Measurements from ENCODE around the gene B4GALNT4.

Gene B4GALNT4

GRCh38 chr11:391117-392017 lies 22.1 kb downstream of the B4GALNT4 start:
- H3K4me3 Mint-ChIP-seq: no peak overlapping the region
- H3K27me3 Mint-ChIP-seq: no peaks in the 10 kb centered on the region
- no peak for ATAC-seq (replicated peaks)
- H3K27ac Mint-ChIP-seq: no peak overlapping the region
- DNase-seq: no peak
- H3K4me1 Mint-ChIP-seq (ENCODE audit: low read depth in 2 of 2): peaks cover 21 to 22% of the 10 kb centered on the region in 2 donors
- peaks cover 0 to 2% of the 10 kb centered on the region in 2 donors for H3K9me3 Mint-ChIP-seq
- H3K36me3 Mint-ChIP-seq (ENCODE audit: insufficient read depth): peaks cover 4% of the 10 kb centered on the region

GRCh38 chr11:392102-392777 lies 22.9 kb downstream of the B4GALNT4 start:
- peaks cover 16 to 19% of the 10 kb centered on the region in 2 donors for H3K4me1 Mint-ChIP-seq (ENCODE audit: low read depth in 2 of 2)
- no peak overlapping the region for H3K4me3 Mint-ChIP-seq
- no peaks in the 10 kb centered on the region for H3K9me3 Mint-ChIP-seq
- H3K36me3 Mint-ChIP-seq (ENCODE audit: insufficient read depth): peaks cover 4% of the 10 kb centered on the region
- DNase-seq (no peak), ATAC-seq (replicated peaks) (no peak)
- H3K27me3 Mint-ChIP-seq: no peaks in the 10 kb centered on the region
- no peak overlapping the region for H3K27ac Mint-ChIP-seq

- DNase-seq: no peak
- H3K4me1 Mint-ChIP-seq (ENCODE audit: low read depth in 2 of 2): peaks cover 4 to 10% of the 10 kb centered on the region in 2 donors
- H3K27ac Mint-ChIP-seq: no peak overlapping the region
- H3K27me3 Mint-ChIP-seq: no peaks in the 10 kb centered on the region
- no peak for ATAC-seq (replicated peaks)
- H3K4me3 Mint-ChIP-seq: no peak overlapping the region
- H3K36me3 Mint-ChIP-seq (ENCODE audit: insufficient read depth): peaks cover under 1% of the 10 kb centered on the region
- H3K9me3 Mint-ChIP-seq: no peaks in the 10 kb centered on the region
These were observed 24.1 kb downstream of the B4GALNT4 start for GRCh38 chr11:393219-394033.

GRCh38 chr11:394034-394857 lies 24.9 kb downstream of the B4GALNT4 start, which contains the start of gene PKP3:
Gene PKP3, plus strand, starts transcription at chr11:394209. Its CDS starts 84 bp downstream, at chr11:394293.
- ATAC-seq (replicated peaks): no peak
- H3K4me1 Mint-ChIP-seq (ENCODE audit: low read depth in 2 of 2): peaks cover 3 to 10% of the 10 kb centered on the region in 2 donors
- H3K27ac Mint-ChIP-seq: peak within 1 kb of the TSS in 1 of 2 donors; percentile 38
- no peaks in the 10 kb centered on the region for H3K27me3 Mint-ChIP-seq
- H3K4me3 Mint-ChIP-seq: no peak within 1 kb of the TSS
- H3K36me3 Mint-ChIP-seq (ENCODE audit: insufficient read depth): no peaks in the 10 kb centered on the region
- no peak for DNase-seq
- H3K9me3 Mint-ChIP-seq: no peaks in the 10 kb centered on the region

- DNase-seq (no peak), ATAC-seq (replicated peaks) (no peak)
- Mint-ChIP-seq H3K27me3 (no peaks in the 10 kb centered on the region), H3K36me3 (ENCODE audit: insufficient read depth) (no peaks in the 10 kb centered on the region), H3K9me3 (no peaks in the 10 kb centered on the region), H3K27ac (peak overlapping the region in 1 of 2 donors; percentile 38), H3K4me1 (ENCODE audit: low read depth in 2 of 2) (peaks cover 7 to 13% of the 10 kb centered on the region in 2 donors), H3K4me3 (no peak overlapping the region)
These were observed 25.8 kb downstream of the B4GALNT4 start for GRCh38 chr11:394858-395655.

GRCh38 chr11:395866-396265 lies 26.6 kb downstream of the B4GALNT4 start:
- H3K36me3 Mint-ChIP-seq (ENCODE audit: insufficient read depth): no peaks in the 10 kb centered on the region
- H3K4me3 Mint-ChIP-seq: peak overlapping the region in 1 of 2 donors; percentile 66

GRCh38 chr11:396511-396947 lies 27.2 kb downstream of the B4GALNT4 start:
- H3K9me3 Mint-ChIP-seq: no peaks in the 10 kb centered on the region
- DNase-seq (no peak), ATAC-seq (replicated peaks) (peak; percentile 59)
- peak overlapping the region; percentile 54 to 66 for H3K4me3 Mint-ChIP-seq
- peak overlapping the region in 1 of 2 donors; percentile 62 for H3K27ac Mint-ChIP-seq
- no peaks in the 10 kb centered on the region for H3K36me3 Mint-ChIP-seq (ENCODE audit: insufficient read depth)
- H3K4me1 Mint-ChIP-seq (ENCODE audit: low read depth in 2 of 2): peaks cover 7 to 13% of the 10 kb centered on the region in 2 donors
- H3K27me3 Mint-ChIP-seq: no peaks in the 10 kb centered on the region

More at GRCh38 chr11:395866-396265, 26.6 kb downstream of the B4GALNT4 start:
- Mint-ChIP-seq H3K27me3 (no peaks in the 10 kb centered on the region), H3K27ac (peak overlapping the region in 1 of 2 donors; percentile 62), H3K4me1 (ENCODE audit: low read depth in 2 of 2) (peaks cover 7 to 13% of the 10 kb centered on the region in 2 donors), H3K9me3 (no peaks in the 10 kb centered on the region)
- no peak for DNase-seq
- no peak for ATAC-seq (replicated peaks)

- peak; percentile 88 for ATAC-seq (replicated peaks)
- no peaks in the 10 kb centered on the region for H3K27me3 Mint-ChIP-seq
- peak overlapping the region; percentile 27 to 66 for H3K4me3 Mint-ChIP-seq
- H3K9me3 Mint-ChIP-seq: no peaks in the 10 kb centered on the region
- H3K27ac Mint-ChIP-seq: no peak overlapping the region
- peaks cover 7 to 13% of the 10 kb centered on the region in 2 donors for H3K4me1 Mint-ChIP-seq (ENCODE audit: low read depth in 2 of 2)
- DNase-seq: peak; percentile 41 to 46 (median 45)
- H3K36me3 Mint-ChIP-seq (ENCODE audit: insufficient read depth): no peaks in the 10 kb centered on the region
These were observed 27.7 kb downstream of the B4GALNT4 start for GRCh38 chr11:396948-397548.

- no peaks in the 10 kb centered on the region for H3K36me3 Mint-ChIP-seq (ENCODE audit: insufficient read depth)
- no peak for ATAC-seq (replicated peaks)
- peaks cover 7 to 13% of the 10 kb centered on the region in 2 donors for H3K4me1 Mint-ChIP-seq (ENCODE audit: low read depth in 2 of 2)
- no peak overlapping the region for H3K27ac Mint-ChIP-seq
- H3K27me3 Mint-ChIP-seq: no peaks in the 10 kb centered on the region
- peak overlapping the region in 1 of 2 donors; percentile 31 for H3K4me3 Mint-ChIP-seq
- no peaks in the 10 kb centered on the region for H3K9me3 Mint-ChIP-seq
- DNase-seq: no peak
These were observed 29.5 kb downstream of the B4GALNT4 start for GRCh38 chr11:398826-399225.

GRCh38 chr11:399731-400211 lies 30.5 kb downstream of the B4GALNT4 start:
- H3K36me3 Mint-ChIP-seq (ENCODE audit: insufficient read depth): no peaks in the 10 kb centered on the region
- no peak overlapping the region for H3K4me3 Mint-ChIP-seq
- ATAC-seq (replicated peaks) (no peak), DNase-seq (no peak)
- H3K27me3 Mint-ChIP-seq: no peaks in the 10 kb centered on the region
- peak overlapping the region in 1 of 2 donors; percentile 22 for H3K27ac Mint-ChIP-seq
- no peaks in the 10 kb centered on the region for H3K9me3 Mint-ChIP-seq
- peaks cover 4 to 9% of the 10 kb centered on the region in 2 donors for H3K4me1 Mint-ChIP-seq (ENCODE audit: low read depth in 2 of 2)

- Mint-ChIP-seq H3K9me3 (no peaks in the 10 kb centered on the region), H3K36me3 (ENCODE audit: insufficient read depth) (no peaks in the 10 kb centered on the region), H3K4me1 (ENCODE audit: low read depth in 2 of 2) (peaks cover 4 to 10% of the 10 kb centered on the region in 2 donors), H3K27me3 (no peaks in the 10 kb centered on the region), H3K27ac (no peak overlapping the region), H3K4me3 (no peak overlapping the region)
- DNase-seq: no peak
- no peak for ATAC-seq (replicated peaks)
These were observed 31.0 kb downstream of the B4GALNT4 start for GRCh38 chr11:400241-400689.
